Astrocyte of the spinal cord (primary cell): ENCODE results near the gene RNF17.

Source experiments
- DNase-seq: peaks from one replicate; pipeline ENCODE4 v3.0.0; 2011; ENCODE audit warnings: low read depth, low spot score
- H3K4me3 ChIP-seq: 2 replicates; pipeline ENCODE4 v1.5.1; 2011; ENCODE audit warnings: low read depth, mild to moderate bottlenecking, low read length, moderate library complexity
- CTCF ChIP-seq: IDR thresholded peaks from 2 replicates; pipeline ENCODE4 v1.5.1; 2012; ENCODE audit warnings: low read depth, mild to moderate bottlenecking, low read length, inconsistent platforms
- in situ Hi-C: cut with HindIII; loops from 2 replicates; pipeline ENCODE4 v1.10.0; 2017; ENCODE audit warnings: low sequenced_read_pairs

RNF17 gene

GRCh38 chr13:24854311-24854710 lies 90.3 kb downstream of the RNF17 start:
- H3K4me3 ChIP-seq = no peak overlapping the region
- in situ Hi-C loops = no loop called here
- no peak for TF ChIP-seq CTCF
- no peak for DNase-seq

- no peak for TF ChIP-seq CTCF
- in situ Hi-C loops = no loop called here
- no peak overlapping the region for H3K4me3 ChIP-seq
These were observed 95.0 kb downstream of the RNF17 start for GRCh38 chr13:24858953-24859352.

GRCh38 chr13:24860770-24861169 lies 96.8 kb downstream of the RNF17 start:
- no peak for DNase-seq
- in situ Hi-C loops = no loop called here
- H3K4me3 ChIP-seq = no peak overlapping the region
- no peak for TF ChIP-seq CTCF

More at GRCh38 chr13:24858953-24859352, 95.0 kb downstream of the RNF17 start:
- DNase-seq = no peak

GRCh38 chr13:24861617-24862362 lies 97.8 kb downstream of the RNF17 start:
- in situ Hi-C loops = no loop called here
- no peak for DNase-seq
- H3K4me3 ChIP-seq = no peak overlapping the region
- no peak for TF ChIP-seq CTCF

- H3K4me3 ChIP-seq = no peak overlapping the region
- in situ Hi-C loops = no loop called here
- no peak for TF ChIP-seq CTCF
- no peak for DNase-seq
These were observed 100.0 kb downstream of the RNF17 start for GRCh38 chr13:24863748-24864540.

- TF ChIP-seq CTCF = no peak
- no peak overlapping the region for H3K4me3 ChIP-seq
- in situ Hi-C loops = no loop called here
- DNase-seq = no peak
These were observed 100.6 kb downstream of the RNF17 start for GRCh38 chr13:24864579-24864978.
